IPS-15b (cell line): ENCODE measurements around the gene TXNRD1.
"Not testable (repeated sequence)": the region's sequence is repeated elsewhere in the genome, so short reads cannot be mapped to it uniquely, and the experiment has no call there.

ENCODE experiments used
- H3K27me3 ChIP-seq: one replicate; pipeline ENCODE4 v1.6.1; 2013; ENCODE audit warnings: low read length; ENCODE audit not compliant: control insufficient read depth, insufficient read depth
- H3K36me3 ChIP-seq: one replicate; pipeline ENCODE4 v1.6.1; 2013; ENCODE audit warnings: low read length; ENCODE audit not compliant: control insufficient read depth, insufficient read depth
- H3K4me1 ChIP-seq: one replicate; pipeline ENCODE4 v1.6.1; 2013; ENCODE audit warnings: mild to moderate bottlenecking, low read length; ENCODE audit not compliant: control insufficient read depth, insufficient read depth
- H3K4me3 ChIP-seq: one replicate; pipeline ENCODE4 v1.5.1; 2013; ENCODE audit warnings: low read depth, low read length
- H3K9ac ChIP-seq: one replicate; pipeline ENCODE4 v1.6.1; 2013; ENCODE audit warnings: low read depth, mild to moderate bottlenecking, low read length
- H3K9me3 ChIP-seq: one replicate; pipeline ENCODE4 v1.6.1; 2013; ENCODE audit warnings: mild to moderate bottlenecking, low read length; ENCODE audit not compliant: control insufficient read depth, insufficient read depth

TXNRD1 gene

GRCh38 chr12:104323899-104324298 lies 108.3 kb downstream of the TXNRD1 start:
- Histone ChIP-seq H3K36me3 (peaks cover 27% of the 10 kb centered on the region), H3K9ac (no peak overlapping the region), H3K4me3 (no peak overlapping the region)

GRCh38 chr12:104328278-104328677 lies 112.7 kb downstream of the TXNRD1 start:
- H3K9ac ChIP-seq, H3K36me3 ChIP-seq, H3K4me1 ChIP-seq, H3K4me3 ChIP-seq, H3K9me3 ChIP-seq, H3K27me3 ChIP-seq: not testable (repeated sequence)

More at GRCh38 chr12:104323899-104324298, 108.3 kb downstream of the TXNRD1 start:
- no peaks in the 10 kb centered on the region for H3K27me3 ChIP-seq
- no peaks in the 10 kb centered on the region for H3K9me3 ChIP-seq
- H3K4me1 ChIP-seq, result no peaks in the 10 kb centered on the region

GRCh38 chr12:104328790-104329189 lies 113.2 kb downstream of the TXNRD1 start:
- Histone ChIP-seq H3K36me3 (peaks cover 4% of the 10 kb centered on the region), H3K9ac (no peak overlapping the region), H3K9me3 (no peaks in the 10 kb centered on the region), H3K4me3 (no peak overlapping the region), H3K4me1 (no peaks in the 10 kb centered on the region), H3K27me3 (no peaks in the 10 kb centered on the region)

GRCh38 chr12:104329707-104330532 lies 114.3 kb downstream of the TXNRD1 start:
- Histone ChIP-seq H3K36me3 (peaks cover 4% of the 10 kb centered on the region), H3K9ac (no peak overlapping the region), H3K27me3 (no peaks in the 10 kb centered on the region), H3K4me1 (no peaks in the 10 kb centered on the region), H3K4me3 (no peak overlapping the region), H3K9me3 (no peaks in the 10 kb centered on the region)

GRCh38 chr12:104331376-104331775 lies 115.8 kb downstream of the TXNRD1 start:
- H3K9ac ChIP-seq, result no peak overlapping the region
- H3K4me1 ChIP-seq, result no peaks in the 10 kb centered on the region
- H3K9me3 ChIP-seq, result no peaks in the 10 kb centered on the region
- H3K36me3 ChIP-seq, result peaks cover 4% of the 10 kb centered on the region
- no peak overlapping the region for H3K4me3 ChIP-seq
- no peaks in the 10 kb centered on the region for H3K27me3 ChIP-seq

GRCh38 chr12:104332273-104332672 lies 116.7 kb downstream of the TXNRD1 start:
- H3K9me3 ChIP-seq, H3K27me3 ChIP-seq, H3K9ac ChIP-seq, H3K4me3 ChIP-seq, H3K4me1 ChIP-seq, H3K36me3 ChIP-seq: not testable (repeated sequence)

- Histone ChIP-seq H3K9ac (no peak overlapping the region), H3K4me1 (no peaks in the 10 kb centered on the region)
These were observed 118.2 kb downstream of the TXNRD1 start for GRCh38 chr12:104333692-104334255.

GRCh38 chr12:104334581-104334980 lies 119.0 kb downstream of the TXNRD1 start:
- H3K27me3 ChIP-seq, result no peaks in the 10 kb centered on the region
- no peak overlapping the region for H3K4me3 ChIP-seq
- H3K9me3 ChIP-seq, result no peaks in the 10 kb centered on the region
- no peak overlapping the region for H3K9ac ChIP-seq
- H3K4me1 ChIP-seq, result no peaks in the 10 kb centered on the region
- peaks cover 6% of the 10 kb centered on the region for H3K36me3 ChIP-seq

More at GRCh38 chr12:104333692-104334255, 118.2 kb downstream of the TXNRD1 start:
- no peaks in the 10 kb centered on the region for H3K9me3 ChIP-seq
- H3K27me3 ChIP-seq, result no peaks in the 10 kb centered on the region
- no peak overlapping the region for H3K4me3 ChIP-seq
- peaks cover 4% of the 10 kb centered on the region for H3K36me3 ChIP-seq

- Histone ChIP-seq H3K36me3 (peaks cover 19% of the 10 kb centered on the region), H3K27me3 (no peaks in the 10 kb centered on the region), H3K4me3 (no peak overlapping the region), H3K9me3 (no peaks in the 10 kb centered on the region), H3K9ac (no peak overlapping the region), H3K4me1 (no peaks in the 10 kb centered on the region)
These were observed 120.5 kb downstream of the TXNRD1 start for GRCh38 chr12:104336115-104336514.

GRCh38 chr12:104337030-104337558 lies 121.5 kb downstream of the TXNRD1 start:
- Histone ChIP-seq H3K27me3 (no peaks in the 10 kb centered on the region), H3K9me3 (no peaks in the 10 kb centered on the region), H3K9ac (no peak overlapping the region), H3K4me3 (no peak overlapping the region), H3K36me3 (peaks cover 25% of the 10 kb centered on the region), H3K4me1 (no peaks in the 10 kb centered on the region)

GRCh38 chr12:104339663-104340062 lies 124.1 kb downstream of the TXNRD1 start:
- Histone ChIP-seq H3K9ac (no peak overlapping the region), H3K27me3 (no peaks in the 10 kb centered on the region), H3K9me3 (no peaks in the 10 kb centered on the region), H3K4me3 (no peak overlapping the region), H3K4me1 (no peaks in the 10 kb centered on the region), H3K36me3 (peaks cover 34% of the 10 kb centered on the region)

GRCh38 chr12:104340177-104340576 lies 124.6 kb downstream of the TXNRD1 start:
- H3K9ac ChIP-seq, result no peak overlapping the region
- no peaks in the 10 kb centered on the region for H3K4me1 ChIP-seq
- H3K27me3 ChIP-seq, result no peaks in the 10 kb centered on the region
- H3K36me3 ChIP-seq, result peaks cover 34% of the 10 kb centered on the region
- H3K4me3 ChIP-seq, result no peak overlapping the region
- no peaks in the 10 kb centered on the region for H3K9me3 ChIP-seq
